Mesenchymal stem cell (in vitro differentiated cells and primary cell): Measurements from ENCODE around the gene CIAO3.

Source experiments
- DNase-seq: peaks from one replicate; pipeline ENCODE4 v3.0.0-alpha.2; 2013
- H2AFZ ChIP-seq: one replicate; pipeline ENCODE4 v1.6.1; 2013; ENCODE audit warnings: low read depth, mild to moderate bottlenecking, control low read depth, inconsistent platforms, low read length, moderate library complexity
- H2AK5ac ChIP-seq: 2 replicates; pipeline ENCODE4 v1.6.1; 2013; ENCODE audit warnings: low read length, moderate library complexity, mild to moderate bottlenecking, inconsistent platforms; ENCODE audit not compliant: severe bottlenecking
- H2BK120ac ChIP-seq: one replicate; pipeline ENCODE4 v1.6.1; 2013; ENCODE audit warnings: low read depth, mild to moderate bottlenecking, inconsistent platforms, low read length, moderate library complexity
- H2BK12ac ChIP-seq, 2 experiments: one replicate each; pipeline ENCODE4 v1.6.1; 2013; ENCODE audit warnings: inconsistent platforms in 2 of 2, low read length in 2 of 2, mild to moderate bottlenecking in 2 of 2, moderate library complexity in 2 of 2, control low read depth in 1 of 2
- H2BK15ac ChIP-seq: one replicate; pipeline ENCODE4 v1.6.1; 2013; ENCODE audit warnings: mild to moderate bottlenecking, low read depth, inconsistent platforms; ENCODE audit not compliant: poor library complexity, severe bottlenecking
- H2BK5ac ChIP-seq: 2 replicates; pipeline ENCODE4 v1.6.1; 2013; ENCODE audit warnings: low read depth, mild to moderate bottlenecking, low read length, control low read depth, inconsistent platforms; ENCODE audit not compliant: poor library complexity, severe bottlenecking
- H3K14ac ChIP-seq, 2 experiments: one replicate each; pipeline ENCODE4 v1.6.1; 2013; ENCODE audit warnings: inconsistent platforms in 2 of 2, low read length in 2 of 2, control low read depth in 1 of 2, mild to moderate bottlenecking in 1 of 2, moderate library complexity in 1 of 2
- H3K18ac ChIP-seq, 2 experiments: one replicate each; pipeline ENCODE4 v1.6.1; 2013; ENCODE audit warnings: inconsistent platforms in 2 of 2, low read length in 2 of 2, control low read depth in 1 of 2, low read depth in 1 of 2, mild to moderate bottlenecking in 1 of 2
- H3K23ac ChIP-seq, 2 experiments: one replicate each; pipeline ENCODE4 v1.6.1; 2013; ENCODE audit warnings: inconsistent platforms in 2 of 2, low read length in 2 of 2, mild to moderate bottlenecking in 2 of 2, moderate library complexity in 2 of 2, control low read depth in 1 of 2
- H3K27ac ChIP-seq: 2 replicates; pipeline ENCODE4 v1.5.1; 2013; ENCODE audit warnings: mild to moderate bottlenecking, moderate library complexity, low read length, control low read depth, inconsistent platforms; ENCODE audit not compliant: poor library complexity, severe bottlenecking
- H3K27me3 ChIP-seq, 2 experiments: 2 replicates each; pipeline versions ENCODE4 v1.6.1 to v1.7.0; 2013; ENCODE audit warnings: low read length in 2 of 2, mild to moderate bottlenecking in 2 of 2, moderate library complexity in 2 of 2, control low read depth in 1 of 2, inconsistent platforms in 1 of 2; ENCODE audit not compliant: control insufficient read depth in 1 of 2, insufficient read depth in 1 of 2
- H3K36me3 ChIP-seq, 2 experiments: 2 replicates each; pipeline versions ENCODE4 v1.6.1 to v1.7.0; 2013; ENCODE audit warnings: low read length in 2 of 2, control low read depth in 1 of 2, inconsistent platforms in 1 of 2, low read depth in 1 of 2, mild to moderate bottlenecking in 1 of 2; ENCODE audit not compliant: insufficient read depth in 2 of 2, control insufficient read depth in 1 of 2
- H3K4ac ChIP-seq, 2 experiments: one replicate each; pipeline ENCODE4 v1.6.1; 2013; ENCODE audit warnings: inconsistent platforms in 2 of 2, low read length in 2 of 2, mild to moderate bottlenecking in 2 of 2, moderate library complexity in 2 of 2, control low read depth in 1 of 2, low read depth in 1 of 2
- H3K4me1 ChIP-seq: 2 replicates; pipeline ENCODE4 v1.6.1; 2013; ENCODE audit warnings: low read depth, low read length, control low read depth; ENCODE audit not compliant: control insufficient read depth, insufficient read depth
- H3K4me2 ChIP-seq: 2 replicates; pipeline ENCODE4 v1.6.1; 2013; ENCODE audit warnings: low read length, mild to moderate bottlenecking, inconsistent platforms; ENCODE audit not compliant: poor library complexity, severe bottlenecking
- H3K4me3 ChIP-seq, 2 experiments: 2 replicates each; pipeline versions ENCODE4 v1.5.1 to v1.7.0; 2013; ENCODE audit warnings: low read length in 2 of 2, mild to moderate bottlenecking in 2 of 2, control low read depth in 1 of 2, low read depth in 1 of 2; ENCODE audit not compliant: insufficient read depth in 1 of 2
- H3K79me1 ChIP-seq: replicated peaks from 2 replicates; pipeline ENCODE4 v1.6.1; 2013; ENCODE audit warnings: mild to moderate bottlenecking, control low read depth, low read length, inconsistent platforms; ENCODE audit not compliant: poor library complexity, severe bottlenecking
- H3K9ac ChIP-seq: 2 replicates; pipeline ENCODE4 v1.7.0; 2013; ENCODE audit warnings: mild to moderate bottlenecking, low read length, moderate library complexity
- H3K9me3 ChIP-seq: 2 replicates; pipeline ENCODE4 v1.7.0; 2013; ENCODE audit warnings: mild to moderate bottlenecking, low read length; ENCODE audit not compliant: control insufficient read depth
- H4K8ac ChIP-seq: one replicate; pipeline ENCODE4 v1.6.1; 2013; ENCODE audit warnings: inconsistent platforms, mild to moderate bottlenecking, low read length, moderate library complexity
- H4K91ac ChIP-seq: one replicate; pipeline ENCODE4 v1.6.1; 2013; ENCODE audit warnings: mild to moderate bottlenecking, low read length, inconsistent platforms
- WGBS: methylation state at CpG from one replicate; pipeline ENCODE4 v1.1.7; 2013; ENCODE audit warnings: mixed read lengths; 5-methylcytosine and 5-hydroxymethylcytosine counted together

CIAO3 gene

DNA sequence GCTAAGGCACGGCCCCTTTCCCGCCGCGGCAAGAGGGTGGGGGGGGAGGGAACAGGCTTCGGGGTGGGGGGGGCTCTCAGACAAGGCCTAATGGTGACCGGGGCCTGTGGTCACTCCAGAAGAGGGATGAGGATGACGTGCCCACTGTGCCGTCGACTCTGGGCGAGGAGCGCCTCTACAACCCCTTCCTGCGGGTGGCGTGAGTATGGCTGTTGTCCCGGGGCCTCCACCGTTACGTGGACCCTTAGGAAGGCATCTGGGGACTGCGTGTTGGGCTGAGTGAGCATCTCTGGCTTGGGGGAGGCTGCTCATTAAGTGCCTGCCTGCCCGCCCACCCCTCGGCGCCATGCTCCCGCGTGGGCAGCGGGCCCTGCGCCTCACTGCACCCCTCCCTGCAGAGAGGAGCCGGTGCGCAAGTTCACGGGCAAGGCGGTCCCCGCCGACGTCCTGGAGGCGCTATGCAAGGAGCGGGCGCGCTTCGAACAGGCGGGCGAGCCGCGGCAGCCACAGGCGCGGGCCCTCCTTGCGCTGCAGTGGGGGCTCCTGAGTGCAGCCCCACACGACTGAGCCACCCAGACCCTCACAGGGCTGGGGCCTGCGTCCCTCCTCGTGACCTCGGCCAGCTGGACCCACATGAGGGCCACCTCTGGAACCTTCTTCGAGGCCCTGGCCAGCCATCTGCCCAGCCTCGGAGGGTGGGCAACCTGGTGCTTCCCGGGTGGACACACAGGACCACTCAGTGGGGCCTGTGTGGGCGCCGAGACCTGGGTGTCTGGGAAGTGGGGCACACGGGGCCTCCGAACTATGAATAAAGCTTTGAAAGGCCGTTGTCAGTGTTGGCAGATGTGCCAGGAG is 11.7 kb downstream of the CIAO3 start:
- Histone ChIP-seq H2AFZ (no peak overlapping the region), H3K27me3 (peaks cover 0 to 19% of the 10 kb centered on the region in 2 experiments), H3K4me3 (peak overlapping the region; percentile 8 to 67), H4K8ac (no peak overlapping the region), H2BK12ac (peak overlapping the region in 1 of 2 experiments; percentile 33), H3K27ac (no peak overlapping the region), H3K18ac (peak overlapping the region in 1 of 2 experiments; percentile 41), H3K79me1 (no peaks in the 10 kb centered on the region), H3K9ac (no peak overlapping the region), H2AK5ac (no peak overlapping the region), H3K4me2 (peak overlapping the region; percentile 93), H4K91ac (peak overlapping the region; percentile 59), H3K14ac (no peak overlapping the region), H2BK120ac (no peak overlapping the region), H3K23ac (no peak overlapping the region), H3K36me3 (peaks cover 20 to 53% of the 10 kb centered on the region in 2 experiments), H2BK5ac (no peak overlapping the region), H3K4me1 (peaks cover 38% of the 10 kb centered on the region), H3K4ac (no peak overlapping the region), H3K9me3 (no peaks in the 10 kb centered on the region), H2BK15ac (no peak overlapping the region)
- peak; percentile 33 for DNase-seq
- 70% methylated on average over 55 of the region's 55 CpGs for whole genome bisulfite sequencing

DNA sequence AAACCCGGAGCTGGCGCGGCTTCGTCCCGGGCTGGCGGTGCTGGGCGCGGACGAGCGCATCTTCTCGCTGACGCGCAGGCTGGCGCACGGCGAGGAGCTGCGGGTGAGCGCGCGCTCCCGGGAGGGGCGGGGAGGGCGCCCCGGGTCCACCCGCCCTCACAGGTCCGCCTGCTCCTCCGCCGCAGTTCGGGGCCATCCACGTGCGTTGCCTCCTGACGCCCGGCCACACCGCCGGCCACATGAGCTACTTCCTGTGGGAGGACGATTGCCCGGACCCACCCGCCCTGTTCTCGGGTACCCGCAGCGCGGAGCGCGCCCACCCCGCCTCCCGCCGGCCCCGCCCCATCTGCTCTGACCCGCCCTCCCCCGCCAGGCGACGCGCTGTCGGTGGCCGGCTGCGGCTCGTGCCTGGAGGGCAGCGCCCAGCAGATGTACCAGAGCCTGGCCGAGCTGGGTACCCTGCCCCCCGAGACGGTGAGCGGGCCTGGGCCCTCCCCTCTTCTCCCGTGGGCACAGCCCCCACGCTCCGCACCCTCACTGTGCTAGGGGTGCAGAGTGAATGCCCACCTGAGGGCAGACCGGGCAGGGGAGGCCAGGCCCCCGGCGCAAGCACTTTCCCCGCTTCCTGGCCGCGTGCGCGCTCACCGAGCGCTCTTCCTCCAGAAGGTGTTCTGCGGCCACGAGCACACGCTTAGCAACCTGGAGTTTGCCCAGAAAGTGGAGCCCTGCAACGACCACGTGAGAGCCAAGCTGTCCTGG is 12.5 kb downstream of the CIAO3 start:
- H3K9ac ChIP-seq, result peak overlapping the region; percentile 22
- DNase-seq, result peak; percentile 89
- peak overlapping the region; percentile 40 to 98 for H3K18ac ChIP-seq
- H2BK5ac ChIP-seq, result no peak overlapping the region
- H3K4ac ChIP-seq, result peak overlapping the region in 1 of 2 experiments; percentile 78
- H3K4me2 ChIP-seq, result peak overlapping the region; percentile 93
- H3K79me1 ChIP-seq, result no peaks in the 10 kb centered on the region
- H3K4me3 ChIP-seq, result peak overlapping the region; percentile 56 to 82
- peaks cover 12 to 49% of the 10 kb centered on the region in 2 experiments for H3K36me3 ChIP-seq
- WGBS, result 1% methylated on average over 45 of the region's 80 CpGs
- H2BK12ac ChIP-seq, result peak overlapping the region in 1 of 2 experiments; percentile 27
- peaks cover 38% of the 10 kb centered on the region for H3K4me1 ChIP-seq
- H3K27me3 ChIP-seq, result peaks cover 0 to 19% of the 10 kb centered on the region in 2 experiments
- no peaks in the 10 kb centered on the region for H3K9me3 ChIP-seq
- H2BK120ac ChIP-seq, result peak overlapping the region; percentile 44
- peak overlapping the region in 1 of 2 experiments; percentile 94 for H3K14ac ChIP-seq
- H2AK5ac ChIP-seq, result no peak overlapping the region
- peak overlapping the region in 1 of 2 experiments; percentile 94 for H3K23ac ChIP-seq
- peak overlapping the region; percentile 93 for H4K91ac ChIP-seq
- peak overlapping the region; percentile 68 for H2AFZ ChIP-seq
- peak overlapping the region; percentile 34 for H2BK15ac ChIP-seq
- peak overlapping the region; percentile 31 for H4K8ac ChIP-seq
- no peak overlapping the region for H3K27ac ChIP-seq

DNA sequence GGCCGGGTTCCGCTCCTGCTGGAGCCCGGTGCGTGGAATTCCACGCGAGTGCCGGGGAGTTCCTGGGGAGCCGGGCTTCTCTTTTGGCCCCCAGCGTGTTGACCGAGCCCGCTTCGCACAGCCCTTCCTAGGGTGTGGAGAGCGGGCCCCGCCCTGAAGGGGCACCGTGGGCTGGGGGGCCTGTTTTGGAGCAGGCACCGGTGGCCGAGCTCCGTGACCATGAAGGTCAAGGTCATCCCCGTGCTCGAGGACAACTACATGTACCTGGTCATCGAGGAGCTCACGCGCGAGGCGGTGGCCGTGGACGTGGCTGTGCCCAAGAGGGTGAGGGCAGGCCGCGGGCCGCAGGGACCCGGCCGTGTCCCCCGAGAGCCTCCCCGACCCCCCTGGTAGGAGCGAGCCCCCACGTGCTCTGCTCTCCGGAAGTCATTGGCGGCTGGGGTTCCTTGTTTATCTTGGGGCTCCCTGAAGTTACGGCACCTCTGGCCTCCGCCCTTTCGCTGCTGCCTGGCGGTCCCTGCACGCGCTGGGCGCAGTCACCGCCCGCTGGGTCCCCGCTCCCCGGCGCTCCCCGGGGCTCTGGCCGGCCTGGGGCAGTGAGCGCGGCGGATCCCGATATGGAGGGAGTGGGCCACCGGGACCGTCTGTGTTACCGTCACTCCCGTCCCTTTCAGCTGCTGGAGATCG is 13.4 kb downstream of the CIAO3 start:
- H2BK5ac ChIP-seq, result no peak overlapping the region
- H2AK5ac ChIP-seq, result no peak overlapping the region
- H2BK15ac ChIP-seq, result peak overlapping the region; percentile 55
- peak overlapping the region; percentile 47 for H4K8ac ChIP-seq
- H3K4me3 ChIP-seq, result peak overlapping the region; percentile 56 to 82
- H4K91ac ChIP-seq, result peak overlapping the region; percentile 67
- peaks cover 6 to 49% of the 10 kb centered on the region in 2 experiments for H3K36me3 ChIP-seq
- H3K27ac ChIP-seq, result no peak overlapping the region
- peak overlapping the region; percentile 19 to 95 for H3K4ac ChIP-seq
- H3K9ac ChIP-seq, result peak overlapping the region; percentile 84
- peak overlapping the region in 1 of 2 experiments; percentile 83 for H2BK12ac ChIP-seq
- DNase-seq, result no peak
- peak overlapping the region; percentile 71 to 98 for H3K18ac ChIP-seq
- WGBS, result 2% methylated on average over 53 of the region's 61 CpGs
- H3K9me3 ChIP-seq, result no peaks in the 10 kb centered on the region
- peaks cover 0 to 19% of the 10 kb centered on the region in 2 experiments for H3K27me3 ChIP-seq
- peak overlapping the region; percentile 44 for H2BK120ac ChIP-seq
- peaks cover 38% of the 10 kb centered on the region for H3K4me1 ChIP-seq
- peak overlapping the region in 1 of 2 experiments; percentile 92 for H3K14ac ChIP-seq
- H2AFZ ChIP-seq, result peak overlapping the region; percentile 51
- peak overlapping the region; percentile 93 for H3K4me2 ChIP-seq
- H3K79me1 ChIP-seq, result no peaks in the 10 kb centered on the region
- H3K23ac ChIP-seq, result peak overlapping the region in 1 of 2 experiments; percentile 63
